SU-DHL-6 (cell line): ENCODE data around the gene DYNLT1.

Source experiments
- H2AFZ ChIP-seq: fragments of 200-600 bp; sonication (generic); 2 replicates; pipeline ENCODE4 v1.6.1; 2014; ENCODE audit warnings: low read depth, mild to moderate bottlenecking, moderate library complexity, mixed read lengths, antibody characterized with exemption, low read length; ENCODE audit not compliant: severe bottlenecking
- H3F3A ChIP-seq: fragments of 200-600 bp; shearing (Covaris generic); 2 replicates; pipeline ENCODE4 v1.6.0; 2016; ENCODE audit warnings: antibody characterized with exemption, mild to moderate bottlenecking; ENCODE audit not compliant: insufficient read depth
- H3K27ac ChIP-seq: fragments of 200-600 bp; sonication (generic); 2 replicates; pipeline ENCODE4 v1.5.1; 2016; ENCODE audit warnings: low read depth, mild to moderate bottlenecking, low read length, moderate library complexity, mixed read lengths
- H3K27me3 ChIP-seq: fragments of 200-600 bp; sonication (generic), shearing (Covaris generic); 2 replicates; pipeline ENCODE4 v1.6.0; 2014; ENCODE audit warnings: mild to moderate bottlenecking, low read length
- H3K36me3 ChIP-seq: fragments of 200-600 bp; sonication (generic); 2 replicates; pipeline ENCODE4 v1.6.1; 2014; ENCODE audit warnings: mild to moderate bottlenecking, low read length, mixed read lengths
- H3K4me2 ChIP-seq: fragments of 300-600, 200-600 bp; shearing (Covaris generic), sonication (generic); 2 replicates; pipeline ENCODE4 v1.6.0; 2014; ENCODE audit warnings: low read length, low read depth, mild to moderate bottlenecking; ENCODE audit not compliant: poor library complexity, severe bottlenecking
- H3K4me3 ChIP-seq: fragments of 200-600 bp; sonication (generic); 2 replicates; pipeline ENCODE4 v1.5.1; 2014; ENCODE audit warnings: antibody characterized with exemption, low read length, mild to moderate bottlenecking, mixed read lengths; ENCODE audit not compliant: insufficient read depth, poor library complexity, severe bottlenecking
- H3K79me2 ChIP-seq: fragments of 200-600 bp; sonication (generic); 2 replicates; pipeline ENCODE4 v1.6.1; 2014; ENCODE audit warnings: mild to moderate bottlenecking, low read length, moderate library complexity; ENCODE audit not compliant: insufficient read depth
- H3K9ac ChIP-seq: fragments of 200-600 bp; sonication (generic); 2 replicates; pipeline ENCODE4 v1.7.0; 2014; ENCODE audit warnings: mild to moderate bottlenecking, low read length
- H3K9me2 ChIP-seq: fragments of 200-600 bp; sonication (generic); replicated peaks from 2 replicates; pipeline ENCODE4 v1.6.1; 2014; ENCODE audit warnings: low read length; ENCODE audit not compliant: insufficient read depth
- H3K9me3 ChIP-seq: fragments of 200-600 bp; sonication (generic); 2 replicates; pipeline ENCODE4 v1.6.1; 2014; ENCODE audit warnings: low read length, mixed read lengths; ENCODE audit not compliant: insufficient read depth
- H4K20me1 ChIP-seq: fragments of 200-600 bp; sonication (generic); 2 replicates; pipeline ENCODE4 v1.6.1; 2014; ENCODE audit warnings: low read depth, mild to moderate bottlenecking, antibody characterized with exemption, low read length, moderate library complexity, mixed read lengths
- CTCF ChIP-seq: fragments of 200-600 bp; sonication (generic); IDR thresholded peaks from one replicate; pipeline ENCODE4 v1.5.1; 2017; ENCODE audit warnings: antibody characterized with exemption, mild to moderate bottlenecking, low read length, moderate library complexity; ENCODE audit not compliant: insufficient read depth, poor library complexity, severe bottlenecking
- EZH2phosphoT487 ChIP-seq: fragments of 200-600 bp; sonication (generic), shearing (Covaris generic); conservative IDR thresholded peaks from 2 replicates; pipeline ENCODE4 v1.6.1; 2018; ENCODE audit warnings: mild to moderate bottlenecking, antibody characterized with exemption, low read length, moderate library complexity, mixed read lengths

Gene DYNLT1

GRCh38 chr6:158684311-158684710 is 39.8 kb upstream of the DYNLT1 start:
- TF ChIP-seq EZH2phosphoT487 (no peak), CTCF (no peak)
- Histone ChIP-seq H3F3A (no peaks in the 10 kb centered on the region), H2AFZ (no peak overlapping the region), H3K27ac (no peak overlapping the region), H3K36me3 (no peaks in the 10 kb centered on the region), H3K9me3 (no peaks in the 10 kb centered on the region), H3K27me3 (no peaks in the 10 kb centered on the region), H3K4me3 (no peak overlapping the region), H3K4me2 (no peak overlapping the region), H4K20me1 (no peaks in the 10 kb centered on the region), H3K9ac (no peak overlapping the region), H3K9me2 (no peaks in the 10 kb centered on the region), H3K79me2 (no peaks in the 10 kb centered on the region)

- H4K20me1 ChIP-seq = no peaks in the 10 kb centered on the region
- H2AFZ ChIP-seq = no peak overlapping the region
- no peaks in the 10 kb centered on the region for H3K9me3 ChIP-seq
- H3F3A ChIP-seq = no peaks in the 10 kb centered on the region
- no peaks in the 10 kb centered on the region for H3K9me2 ChIP-seq
- H3K4me3 ChIP-seq = no peak overlapping the region
- no peaks in the 10 kb centered on the region for H3K79me2 ChIP-seq
- no peak overlapping the region for H3K27ac ChIP-seq
- H3K27me3 ChIP-seq = no peaks in the 10 kb centered on the region
- no peaks in the 10 kb centered on the region for H3K36me3 ChIP-seq
- H3K4me2 ChIP-seq = no peak overlapping the region
- no peak overlapping the region for H3K9ac ChIP-seq
- TF ChIP-seq CTCF (no peak), EZH2phosphoT487 (no peak)
Observed at GRCh38 chr6:158680481-158680880, 35.9 kb upstream of the DYNLT1 start.

- H3K9me3 ChIP-seq = no peaks in the 10 kb centered on the region
- TF ChIP-seq CTCF (no peak), EZH2phosphoT487 (no peak)
- H3K27ac ChIP-seq = no peak overlapping the region
- no peak overlapping the region for H3K9ac ChIP-seq
- no peak overlapping the region for H3K4me3 ChIP-seq
- H3K36me3 ChIP-seq = no peaks in the 10 kb centered on the region
- no peaks in the 10 kb centered on the region for H3K27me3 ChIP-seq
- H2AFZ ChIP-seq = no peak overlapping the region
- no peaks in the 10 kb centered on the region for H3F3A ChIP-seq
- no peaks in the 10 kb centered on the region for H3K79me2 ChIP-seq
- no peaks in the 10 kb centered on the region for H3K9me2 ChIP-seq
- no peaks in the 10 kb centered on the region for H4K20me1 ChIP-seq
- no peak overlapping the region for H3K4me2 ChIP-seq
Observed at GRCh38 chr6:158680015-158680414, 35.5 kb upstream of the DYNLT1 start.
